Measurements from ENCODE around the gene ABI2. TPM values are rescaled to one million over a fixed set of nuclear protein-coding genes. Genes with fewer than 3 reads are reported as not detected.
"Not testable (repeated sequence)": the region's sequence is repeated elsewhere in the genome, so short reads cannot be mapped to it uniquely, and the experiment has no call there.

Gene ABI2
- total RNA-seq, 1 experiment from 2014 or later, result 54.2 TPM

DNA sequence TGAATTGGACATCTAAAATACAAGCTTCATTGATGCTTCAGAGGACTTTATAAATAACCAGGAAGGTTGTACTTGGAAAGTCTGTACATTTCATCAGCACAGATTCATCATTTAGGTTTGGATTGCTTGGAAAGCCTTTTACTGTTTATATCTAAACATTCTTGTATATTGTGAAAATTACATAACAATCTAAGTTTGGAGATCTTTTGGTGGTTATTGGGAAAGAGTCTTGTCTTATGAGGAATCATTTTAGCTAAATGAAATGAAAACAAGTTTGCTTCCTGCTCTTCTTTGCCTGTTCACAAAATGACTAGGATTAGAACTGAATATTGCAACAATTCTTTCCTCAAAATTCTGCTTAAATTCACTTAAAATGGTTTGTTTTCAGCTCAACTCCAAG, 79.3 kb downstream of the ABI2 start:
- DNase-seq (ENCODE audit: low spot score), result no peak
- in situ Hi-C loops (cut with HindIII; ENCODE audit: low sequenced_read_pairs), result no loop called here

DNA sequence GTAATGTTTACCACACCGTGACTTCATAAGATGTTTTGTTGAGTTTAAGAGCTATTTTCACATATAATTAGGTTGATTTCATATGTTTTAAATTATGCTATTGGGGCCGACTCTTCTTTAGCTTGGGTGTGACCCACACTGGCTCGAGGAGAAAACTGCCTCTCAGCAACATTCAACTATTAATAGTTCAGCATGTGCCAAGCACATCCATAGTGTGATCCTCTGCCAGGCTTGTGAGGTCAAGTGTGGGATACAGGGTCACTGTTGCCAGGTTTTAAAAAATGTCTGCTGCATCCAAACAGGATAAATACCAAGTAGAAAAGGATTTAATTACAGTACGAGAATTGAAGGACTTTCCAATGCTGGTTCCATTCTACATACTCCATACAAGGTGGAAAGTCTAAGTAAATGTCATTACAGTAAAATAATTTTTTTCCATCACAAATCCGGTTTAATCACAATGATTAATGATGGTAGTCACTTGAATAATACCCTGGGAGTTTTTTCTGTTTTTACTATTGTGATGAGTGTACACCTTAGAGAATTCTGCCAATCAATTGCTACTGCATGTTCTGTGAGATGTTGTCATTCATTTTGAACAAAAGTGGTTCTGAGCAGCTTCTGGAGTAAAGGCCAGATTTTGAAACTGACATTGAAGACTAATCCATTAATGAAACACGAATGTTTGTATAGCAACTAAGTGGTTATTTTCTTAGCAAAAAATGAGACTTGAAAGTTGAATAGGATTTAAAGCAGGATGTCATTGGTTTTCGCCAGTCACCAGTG, 84.5 kb downstream of the ABI2 start:
- peak; percentile 30 for DNase-seq (ENCODE audit: low spot score)
- in situ Hi-C loops (cut with HindIII; ENCODE audit: low sequenced_read_pairs), result no loop called here

DNA sequence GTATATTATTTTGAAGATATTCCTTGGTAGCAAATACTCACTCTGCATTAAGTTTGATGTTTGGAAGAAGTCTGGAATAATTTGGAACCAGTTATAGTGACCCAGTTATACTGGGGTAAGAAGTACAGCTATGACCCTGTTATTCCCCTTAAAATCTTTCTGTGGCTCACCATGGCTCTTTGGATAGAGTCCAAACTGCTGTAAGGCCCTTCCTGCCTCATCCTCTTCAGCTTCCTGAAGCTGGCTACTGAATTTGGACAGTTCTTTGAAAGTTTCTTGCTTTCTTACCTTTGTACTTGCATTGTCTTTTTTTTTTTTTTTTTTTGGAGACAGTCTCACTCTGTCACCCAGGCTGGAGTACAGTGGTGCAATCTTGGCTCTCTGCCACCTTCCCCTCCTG, 85.6 kb downstream of the ABI2 start:
- in situ Hi-C loops (cut with HindIII; ENCODE audit: low sequenced_read_pairs), result no loop called here
- no peak for DNase-seq (ENCODE audit: low spot score)

DNA sequence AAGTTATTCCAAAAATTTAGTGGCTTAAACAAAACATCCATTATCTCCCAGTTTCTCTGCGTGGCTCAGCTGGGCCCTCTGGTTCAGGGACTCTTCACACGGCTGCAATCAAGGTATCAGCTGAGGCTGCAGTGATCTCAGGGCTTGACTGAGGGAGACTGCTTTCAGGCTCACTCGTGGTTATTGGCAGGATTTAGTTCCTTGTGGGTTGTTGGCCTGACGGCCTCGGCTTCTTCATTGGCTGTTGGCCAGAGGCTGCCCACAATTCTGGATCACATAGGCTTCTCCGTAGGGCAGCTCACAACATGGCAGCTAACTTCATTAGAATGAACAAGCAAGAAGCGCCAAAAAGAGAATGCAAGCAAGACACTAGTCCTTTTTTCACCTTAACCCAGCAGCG, 90.1 kb downstream of the ABI2 start:
- DNase-seq (ENCODE audit: low spot score), result no peak
- in situ Hi-C loops (cut with HindIII; ENCODE audit: low sequenced_read_pairs), result no loop called here

DNA sequence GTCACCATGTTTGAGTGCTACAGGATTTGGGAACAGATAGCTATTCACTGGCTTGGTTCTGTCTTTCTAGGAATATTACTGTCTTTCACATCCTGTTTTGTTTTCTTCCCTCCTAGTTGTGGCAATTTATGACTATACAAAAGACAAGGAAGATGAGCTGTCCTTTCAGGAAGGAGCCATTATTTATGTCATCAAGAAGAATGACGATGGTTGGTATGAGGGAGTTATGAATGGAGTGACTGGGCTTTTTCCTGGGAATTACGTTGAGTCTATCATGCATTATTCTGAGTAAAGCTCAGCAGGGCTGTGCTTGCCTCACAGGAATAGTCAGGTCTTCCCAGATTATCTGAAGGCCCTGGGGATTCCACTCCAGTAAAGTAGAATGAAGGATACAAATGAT, 98.9 kb downstream of the ABI2 start:
- in situ Hi-C loops (cut with HindIII; ENCODE audit: low sequenced_read_pairs), result no loop called here
- DNase-seq (ENCODE audit: low spot score), result no peak

DNA sequence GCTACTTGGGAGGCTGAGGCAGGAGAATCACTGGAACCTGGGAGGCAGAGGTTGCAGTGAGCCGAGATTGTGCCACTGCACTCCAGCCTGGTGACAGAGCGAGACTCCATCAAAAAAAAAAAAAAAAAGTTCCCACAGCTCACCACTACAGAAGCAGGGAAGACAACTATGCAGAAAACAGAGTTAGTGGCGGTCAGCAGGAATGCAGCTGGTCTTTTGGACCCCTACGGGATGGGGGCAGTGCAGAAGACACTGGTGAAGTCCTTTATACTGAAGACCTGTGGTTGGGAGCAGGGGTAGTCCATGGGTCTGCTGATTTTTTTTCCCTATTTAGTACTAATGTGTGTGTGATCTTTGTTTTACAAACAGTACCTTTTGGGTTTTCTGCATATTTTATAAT, 101.4 kb downstream of the ABI2 start:
- DNase-seq (ENCODE audit: low spot score); in situ Hi-C loops (cut with HindIII; ENCODE audit: low sequenced_read_pairs): not testable (repeated sequence)

DNA sequence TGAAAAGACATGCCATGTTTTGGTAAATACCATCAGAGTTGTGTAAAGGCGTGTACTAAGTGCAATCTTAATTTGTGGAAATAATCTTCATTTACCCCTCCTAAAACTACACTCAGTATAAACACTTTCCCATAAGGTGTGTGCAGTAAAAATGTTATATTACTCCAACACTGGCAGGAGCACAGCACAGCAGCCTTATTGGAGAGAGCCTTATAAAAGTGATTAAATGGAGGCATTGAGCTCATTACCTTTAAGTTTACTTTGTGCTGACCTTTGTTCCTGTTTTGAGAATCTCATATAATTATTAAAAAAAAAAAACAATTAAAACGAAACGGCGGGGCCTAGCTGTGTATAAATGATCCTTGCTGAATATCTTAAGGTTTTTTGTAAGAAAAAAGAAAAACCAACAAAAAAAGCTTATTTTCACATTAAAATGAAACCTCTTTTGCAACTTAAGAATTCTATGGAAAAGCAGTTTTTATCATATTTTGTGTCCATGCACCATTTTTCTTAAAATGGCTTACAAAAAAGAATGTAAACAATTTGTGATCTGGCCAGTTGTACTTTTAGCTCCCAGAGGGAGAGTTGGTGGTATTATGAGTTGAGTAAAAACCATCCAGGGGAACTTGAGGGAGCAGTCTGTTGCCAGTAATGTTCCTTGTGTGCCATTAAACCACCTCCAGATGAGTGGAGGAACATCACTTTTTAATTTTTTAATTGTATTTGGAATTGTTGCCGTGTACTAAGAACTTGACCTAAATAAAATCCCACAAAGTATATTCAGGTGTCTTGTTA, 103.4 kb downstream of the ABI2 start:
- DNase-seq (ENCODE audit: low spot score), result no peak
- in situ Hi-C loops (cut with HindIII; ENCODE audit: low sequenced_read_pairs), result no loop called here

DNA sequence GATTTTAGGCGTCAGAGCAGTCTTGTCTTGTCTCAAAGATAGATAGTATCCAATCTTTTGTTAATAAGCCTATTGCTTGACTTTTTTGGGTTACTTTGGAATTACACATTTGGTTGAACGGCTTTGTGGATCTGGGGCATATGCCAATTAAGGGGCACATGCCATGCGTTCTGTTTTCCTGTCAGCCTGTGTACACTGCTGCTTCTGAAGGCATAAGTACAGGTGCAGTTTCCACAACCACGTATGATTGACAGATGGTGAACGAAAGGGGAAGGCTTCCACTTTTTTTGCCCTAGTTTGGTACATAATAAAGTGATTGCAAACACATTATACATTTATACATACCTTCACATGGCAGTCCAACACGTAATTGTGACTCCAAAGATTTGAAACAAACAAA, 104.6 kb downstream of the ABI2 start:
- peak; percentile 55 for DNase-seq (ENCODE audit: low spot score)
- in situ Hi-C loops (cut with HindIII; ENCODE audit: low sequenced_read_pairs), result no loop called here

DNA sequence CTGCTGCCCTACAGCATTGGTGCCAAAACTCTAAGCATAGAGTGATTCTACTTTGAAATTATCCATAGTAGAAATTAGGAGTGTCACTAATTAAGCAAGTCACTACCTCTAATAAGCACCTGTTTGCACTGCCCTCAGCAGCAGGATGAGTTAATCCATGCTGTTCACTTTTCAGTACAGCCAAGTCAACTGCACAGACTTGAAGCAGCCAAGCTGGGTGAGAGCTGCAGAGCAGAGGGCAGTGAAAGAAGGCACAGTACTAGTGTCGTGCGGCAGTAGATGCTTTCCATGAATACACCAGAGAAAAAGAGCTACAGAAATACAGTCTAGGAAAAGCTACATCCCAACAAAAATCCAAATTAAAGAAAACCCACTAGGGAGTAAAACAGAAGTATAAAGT, 108.3 kb downstream of the ABI2 start:
- peak; percentile 58 for DNase-seq (ENCODE audit: low spot score)
- in situ Hi-C loops (cut with HindIII; ENCODE audit: low sequenced_read_pairs), result no loop called here

DNA sequence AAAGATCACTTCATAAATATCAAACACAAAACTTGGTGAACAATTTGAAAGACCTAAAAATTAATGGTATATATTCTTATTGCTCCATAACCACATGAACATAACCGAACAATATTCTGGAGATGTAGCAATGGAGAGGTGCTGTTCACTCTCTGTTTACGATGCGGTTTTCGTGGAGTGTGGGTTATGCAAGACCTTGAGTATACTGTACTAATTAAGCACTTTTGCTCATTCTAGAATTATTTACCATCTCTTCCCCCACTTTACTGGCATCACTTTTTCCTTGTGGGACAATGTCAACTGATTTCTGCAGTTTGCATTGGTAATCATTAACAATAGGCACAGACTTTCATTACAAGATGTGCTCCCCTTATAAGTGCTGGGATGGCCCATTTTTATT, 109.3 kb downstream of the ABI2 start:
- in situ Hi-C loops (cut with HindIII; ENCODE audit: low sequenced_read_pairs), result no loop called here

DNA sequence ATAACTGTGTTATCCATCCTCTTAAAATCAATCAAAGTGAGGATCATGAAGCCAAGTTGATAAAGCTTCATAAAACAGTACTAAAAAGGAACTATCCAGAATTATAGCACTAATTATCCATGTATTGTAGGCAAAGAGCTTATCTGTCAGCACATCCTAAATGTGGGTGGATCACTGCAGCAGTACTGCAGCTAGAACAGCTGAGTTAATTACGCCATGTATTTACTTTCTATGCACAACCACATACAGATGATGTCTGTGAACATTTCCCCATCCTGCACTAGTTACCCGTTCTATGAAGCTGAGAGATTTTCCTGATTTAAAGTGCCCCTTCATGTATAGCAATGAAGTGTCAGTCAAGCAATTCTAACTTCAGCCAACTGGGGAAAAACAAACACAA, 110.3 kb downstream of the ABI2 start:
- in situ Hi-C loops (cut with HindIII; ENCODE audit: low sequenced_read_pairs), result no loop called here

More for the DNA sequence above, 109.3 kb downstream of the ABI2 start:
- DNase-seq (ENCODE audit: low spot score), result no peak

DNA sequence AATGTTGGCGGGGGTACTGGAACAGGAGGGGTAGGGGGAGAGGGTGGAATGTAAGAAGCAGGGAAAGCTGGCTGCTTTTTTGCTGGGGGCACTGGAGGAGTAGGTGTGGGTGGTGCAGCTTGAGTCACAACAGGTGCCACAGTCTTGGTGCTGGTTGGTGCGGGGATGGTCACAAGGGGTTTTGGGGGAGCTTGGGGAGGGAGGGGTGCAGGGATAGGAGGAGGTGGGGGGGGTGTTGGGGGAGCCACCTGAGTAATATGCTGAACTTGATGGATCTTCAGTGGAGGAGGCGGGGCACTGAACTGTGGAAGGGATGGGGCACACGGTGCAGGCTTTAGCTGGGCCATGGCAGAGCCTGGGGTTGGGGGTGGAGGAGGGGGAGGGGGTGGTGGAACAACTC, 112.5 kb downstream of the ABI2 start:
- in situ Hi-C loops (cut with HindIII; ENCODE audit: low sequenced_read_pairs), result no loop called here
- no peak for DNase-seq (ENCODE audit: low spot score)

More for the DNA sequence above, 110.3 kb downstream of the ABI2 start:
- no peak for DNase-seq (ENCODE audit: low spot score)

DNA sequence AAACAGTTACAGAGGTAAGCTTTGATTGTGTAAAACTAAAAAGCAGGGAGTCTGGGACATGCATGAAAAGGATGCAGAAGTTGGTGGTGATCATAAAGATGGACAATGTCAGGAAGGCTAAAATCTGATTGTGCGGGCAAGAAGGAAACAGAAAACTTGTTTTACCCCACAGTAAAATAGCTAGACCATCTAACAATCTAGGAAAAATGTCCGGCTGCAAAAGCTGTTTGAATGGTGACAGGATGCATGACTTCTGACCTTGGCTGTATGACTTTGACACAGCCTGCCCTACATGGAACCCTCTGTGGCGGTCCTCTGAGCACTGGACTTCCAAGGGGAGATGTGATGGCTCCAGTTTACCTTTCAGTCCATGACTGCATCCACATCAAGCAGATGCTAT, 113.3 kb downstream of the ABI2 start:
- DNase-seq (ENCODE audit: low spot score), result no peak
- in situ Hi-C loops (cut with HindIII; ENCODE audit: low sequenced_read_pairs), result no loop called here

DNA sequence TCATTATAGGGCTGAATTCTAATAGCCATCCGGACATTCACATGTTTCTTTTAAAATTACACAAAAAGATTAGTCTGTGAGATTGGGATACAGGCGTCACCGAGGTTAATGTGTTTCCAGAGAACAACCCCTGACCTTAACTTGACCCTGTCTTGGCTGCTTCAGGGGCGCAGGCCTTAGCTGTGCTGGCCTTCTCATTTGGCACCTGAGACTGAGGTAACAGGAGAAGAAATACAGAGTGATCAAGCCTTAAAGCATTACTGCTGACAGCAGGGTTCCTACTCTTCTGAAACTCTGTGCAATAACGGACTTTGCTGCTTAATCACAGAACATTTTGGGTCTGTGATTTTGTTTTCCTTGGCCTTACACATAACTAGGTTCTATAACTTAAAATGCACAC, 114.3 kb downstream of the ABI2 start:
- no peak for DNase-seq (ENCODE audit: low spot score)
- in situ Hi-C loops (cut with HindIII; ENCODE audit: low sequenced_read_pairs), result no loop called here

DNA sequence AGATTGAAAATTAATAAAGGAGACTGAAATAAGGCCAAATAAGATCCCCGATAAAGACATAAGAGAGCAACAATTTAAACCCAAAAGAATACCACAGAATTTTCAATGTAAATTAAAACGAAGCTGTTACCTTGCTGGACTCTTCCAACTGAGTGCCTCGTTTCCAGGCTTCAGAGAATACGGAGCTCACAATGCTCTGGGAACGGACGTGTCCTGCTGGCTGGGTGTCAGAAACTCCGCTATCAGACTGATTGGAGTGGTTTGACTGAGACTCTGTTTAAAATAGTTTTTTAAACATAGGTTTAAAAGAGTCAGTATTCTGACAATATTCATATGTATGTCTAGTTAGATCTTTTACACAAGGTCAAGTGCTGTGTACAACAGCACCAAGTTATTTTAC, 116.5 kb downstream of the ABI2 start:
- in situ Hi-C loops (cut with HindIII; ENCODE audit: low sequenced_read_pairs), result no loop called here
- DNase-seq (ENCODE audit: low spot score), result peak; percentile 29

DNA sequence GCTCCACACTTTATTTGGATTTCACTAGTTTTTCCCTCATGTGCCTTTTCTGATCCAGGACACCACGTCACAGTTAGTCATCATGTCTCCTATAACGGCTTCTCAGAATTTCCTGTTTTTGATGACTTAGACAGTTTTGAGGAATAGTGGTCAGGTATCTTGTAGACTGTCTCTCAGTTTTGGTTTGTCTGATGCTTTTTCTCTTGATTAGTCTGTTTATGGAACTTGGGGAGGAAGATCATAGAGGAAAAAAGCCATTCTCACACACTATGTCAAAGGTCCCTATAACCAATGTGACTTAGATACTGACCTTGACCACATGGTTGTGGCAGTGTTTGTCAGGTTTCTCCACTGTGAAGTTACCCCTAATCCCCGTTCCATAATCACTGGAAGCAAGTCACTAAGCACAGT, 117.9 kb downstream of the ABI2 start:
- DNase-seq (ENCODE audit: low spot score), result no peak
- in situ Hi-C loops (cut with HindIII; ENCODE audit: low sequenced_read_pairs), result no loop called here

DNA sequence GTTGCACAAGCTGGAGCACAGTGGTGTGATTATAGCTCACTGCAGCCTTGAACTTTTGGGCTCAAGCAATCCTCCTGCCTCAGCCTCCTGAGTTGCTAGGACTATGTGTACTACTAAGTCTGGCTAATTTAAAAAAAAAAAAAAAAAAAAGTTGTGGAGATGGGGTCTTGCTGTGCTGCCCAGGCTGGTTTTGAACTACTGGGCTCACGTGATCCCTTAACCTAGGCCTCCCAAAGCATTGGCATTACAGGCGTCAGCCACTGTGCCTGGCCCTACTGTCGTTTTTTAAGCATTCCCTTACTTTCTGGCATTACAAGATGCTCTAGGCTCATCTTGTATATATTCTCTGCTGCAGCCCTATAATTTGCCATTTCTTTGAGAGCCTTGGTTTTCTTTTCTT, 118.6 kb downstream of the ABI2 start:
- DNase-seq (ENCODE audit: low spot score), result no peak
- in situ Hi-C loops (cut with HindIII; ENCODE audit: low sequenced_read_pairs), result no loop called here

DNA sequence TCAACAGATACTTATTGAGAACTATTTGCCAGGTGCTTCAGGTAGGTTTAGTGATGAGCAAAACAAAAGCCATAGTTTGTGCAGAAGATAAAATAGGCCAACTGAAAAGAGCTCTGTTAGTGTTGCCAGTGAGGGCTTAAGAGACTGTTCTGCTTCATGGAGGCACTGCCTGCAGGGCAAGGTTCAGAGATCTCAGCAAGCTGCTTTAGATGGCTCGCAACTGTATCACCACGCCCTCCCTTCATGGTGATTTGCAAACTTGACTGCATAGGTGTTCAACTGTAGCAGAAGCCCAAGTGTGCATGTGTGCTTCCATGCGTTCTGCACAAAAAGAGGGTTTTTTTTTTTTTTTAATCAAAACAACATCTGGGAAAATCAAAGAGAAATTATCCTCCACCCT, 122.4 kb downstream of the ABI2 start:
- in situ Hi-C loops (cut with HindIII; ENCODE audit: low sequenced_read_pairs), result no loop called here
- DNase-seq (ENCODE audit: low spot score), result no peak

DNA sequence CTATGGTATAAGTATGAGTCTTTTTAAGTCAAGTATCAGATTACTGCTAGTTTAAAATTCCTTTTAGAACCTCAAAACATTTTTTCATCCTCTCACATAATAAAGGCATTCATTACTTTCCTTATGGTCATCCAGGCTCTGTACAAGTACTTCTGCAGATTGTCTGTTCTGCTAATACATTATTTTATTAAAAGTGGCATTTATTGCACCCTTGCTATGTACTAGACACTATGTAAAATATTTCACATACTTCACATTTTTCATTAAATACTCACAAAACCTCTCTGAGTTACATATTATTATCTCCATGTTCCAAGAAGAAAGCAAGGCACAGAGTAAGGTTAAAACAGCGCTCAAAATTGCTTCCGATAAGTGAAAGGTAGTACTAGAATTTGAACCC, 122.8 kb downstream of the ABI2 start:
- in situ Hi-C loops (cut with HindIII; ENCODE audit: low sequenced_read_pairs), result no loop called here
- DNase-seq (ENCODE audit: low spot score), result no peak

DNA sequence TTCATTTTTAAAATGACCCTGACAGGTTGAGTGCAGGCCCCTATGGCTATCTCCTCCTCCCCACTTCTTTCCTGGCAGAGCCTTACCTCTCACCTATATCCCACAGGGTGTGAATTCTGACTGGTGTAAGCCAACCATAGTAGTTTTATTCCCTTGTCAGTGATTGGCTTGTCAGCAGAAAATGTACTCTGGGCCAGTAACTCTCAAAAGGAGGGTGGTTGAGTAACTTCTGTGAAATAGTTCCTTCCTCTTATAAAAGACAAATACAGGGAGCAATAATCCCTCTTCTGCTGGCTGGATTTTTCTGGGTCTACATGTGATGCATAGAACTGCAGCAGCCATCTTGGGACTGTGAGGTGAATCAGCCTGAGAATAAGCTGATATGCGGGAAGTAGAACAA, 123.5 kb downstream of the ABI2 start:
- in situ Hi-C loops (cut with HindIII; ENCODE audit: low sequenced_read_pairs), result no loop called here
- DNase-seq (ENCODE audit: low spot score), result no peak

Data from G401 (cell line).